Ishikawa (cell line): ENCODE measurements around the gene HSFX4.

ENCODE experiments used
- EGR1 ChIP-seq: IDR thresholded peaks from 2 replicates; pipeline ENCODE4 v1.6.1; 2012
- EP300 ChIP-seq: IDR thresholded peaks from 2 replicates; pipeline ENCODE4 v1.6.1; 2012; ENCODE audit warnings: borderline replicate concordance
- NFIC ChIP-seq: IDR thresholded peaks from 2 replicates; pipeline ENCODE4 v1.6.1; 2012
- TCF12 ChIP-seq: IDR thresholded peaks from 2 replicates; pipeline ENCODE4 v1.6.1; 2012; ENCODE audit warnings: low read depth
- YY1 ChIP-seq: IDR thresholded peaks from 2 replicates; pipeline ENCODE4 v1.6.1; 2012; ENCODE audit warnings: low read depth
- TF ChIP-seq, protein P1 (sequence below): IDR thresholded peaks from 2 replicates; pipeline ENCODE4 v1.6.1; 2012; ENCODE audit warnings: low read depth, mild to moderate bottlenecking

DNA sequence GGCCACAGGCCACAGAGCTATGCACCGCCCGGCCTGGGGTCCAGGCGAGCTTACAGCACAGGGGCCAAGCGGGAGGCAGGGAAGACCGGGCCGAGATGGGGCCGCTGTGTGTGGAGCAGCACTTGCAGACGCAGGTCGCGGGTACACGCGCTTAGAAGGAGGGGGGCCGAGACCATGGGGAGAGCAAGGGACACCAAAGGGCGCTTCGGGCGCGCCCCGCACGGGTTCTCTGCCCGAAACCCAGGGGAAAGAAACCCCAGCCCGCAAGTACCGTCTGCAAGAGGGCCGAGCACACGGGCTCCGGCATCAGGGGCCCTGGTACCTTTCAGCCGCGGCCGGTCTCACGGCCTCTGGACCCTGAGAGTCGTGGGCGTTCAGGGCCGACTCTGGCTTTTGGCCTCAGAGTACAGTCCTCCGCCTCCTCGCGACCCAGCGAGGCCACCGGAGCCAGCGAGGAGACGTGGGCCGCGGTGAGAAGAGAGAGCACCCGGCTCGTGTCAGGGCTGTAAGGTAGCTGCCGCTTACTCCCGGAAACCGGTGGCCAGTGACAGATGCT is 8.6 kb downstream of the HSFX4 start:
- TF ChIP-seq EP300 (no peak), TCF12 (no peak), EGR1 (no peak), YY1 (no peak), NFIC (no peak)
- TF ChIP-seq, protein P1, sequence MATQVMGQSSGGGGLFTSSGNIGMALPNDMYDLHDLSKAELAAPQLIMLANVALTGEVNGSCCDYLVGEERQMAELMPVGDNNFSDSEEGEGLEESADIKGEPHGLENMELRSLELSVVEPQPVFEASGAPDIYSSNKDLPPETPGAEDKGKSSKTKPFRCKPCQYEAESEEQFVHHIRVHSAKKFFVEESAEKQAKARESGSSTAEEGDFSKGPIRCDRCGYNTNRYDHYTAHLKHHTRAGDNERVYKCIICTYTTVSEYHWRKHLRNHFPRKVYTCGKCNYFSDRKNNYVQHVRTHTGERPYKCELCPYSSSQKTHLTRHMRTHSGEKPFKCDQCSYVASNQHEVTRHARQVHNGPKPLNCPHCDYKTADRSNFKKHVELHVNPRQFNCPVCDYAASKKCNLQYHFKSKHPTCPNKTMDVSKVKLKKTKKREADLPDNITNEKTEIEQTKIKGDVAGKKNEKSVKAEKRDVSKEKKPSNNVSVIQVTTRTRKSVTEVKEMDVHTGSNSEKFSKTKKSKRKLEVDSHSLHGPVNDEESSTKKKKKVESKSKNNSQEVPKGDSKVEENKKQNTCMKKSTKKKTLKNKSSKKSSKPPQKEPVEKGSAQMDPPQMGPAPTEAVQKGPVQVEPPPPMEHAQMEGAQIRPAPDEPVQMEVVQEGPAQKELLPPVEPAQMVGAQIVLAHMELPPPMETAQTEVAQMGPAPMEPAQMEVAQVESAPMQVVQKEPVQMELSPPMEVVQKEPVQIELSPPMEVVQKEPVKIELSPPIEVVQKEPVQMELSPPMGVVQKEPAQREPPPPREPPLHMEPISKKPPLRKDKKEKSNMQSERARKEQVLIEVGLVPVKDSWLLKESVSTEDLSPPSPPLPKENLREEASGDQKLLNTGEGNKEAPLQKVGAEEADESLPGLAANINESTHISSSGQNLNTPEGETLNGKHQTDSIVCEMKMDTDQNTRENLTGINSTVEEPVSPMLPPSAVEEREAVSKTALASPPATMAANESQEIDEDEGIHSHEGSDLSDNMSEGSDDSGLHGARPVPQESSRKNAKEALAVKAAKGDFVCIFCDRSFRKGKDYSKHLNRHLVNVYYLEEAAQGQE: no peak
